ENCODE data around the gene SLC26A2. TPM values are rescaled to one million over a fixed set of nuclear protein-coding genes. Genes with fewer than 3 reads are reported as not detected.

SLC26A2 gene
- total RNA-seq, 2 experiments from 2014 or later: 2.1 to 2.8 TPM

- ChIA-PET CTCF (ENCODE audit: unreplicated experiment) (no interaction called here), POLR2A (no interaction called here)
- no peaks in the 10 kb centered on the region for H4K20me1 ChIP-seq (ENCODE audit: insufficient read depth, low read length)
- no peaks in the 10 kb centered on the region for H3K9me2 ChIP-seq (ENCODE audit: insufficient read depth, low read length)
- H3K36me3 ChIP-seq (ENCODE audit: insufficient read depth, low read length): no peaks in the 10 kb centered on the region
- no peaks in the 10 kb centered on the region for H3K9me3 ChIP-seq (ENCODE audit: low read length)
- BruUV-seq (replicated peaks): no TSS peak
- no peak overlapping the region for H3K27ac ChIP-seq (ENCODE audit: low read depth, low read length, poor library complexity, severe bottlenecking)
- no peak for TF ChIP-seq EZH2phosphoT487 (IDR thresholded peaks at IDR 0.05; ENCODE audit: borderline replicate concordance, low read depth, low read length)
- no peak for TF ChIP-seq CTCF (conservative IDR thresholded peaks at IDR 0.05; ENCODE audit: low read length)
- H3K4me1 ChIP-seq (ENCODE audit: insufficient read depth, low read length, poor library complexity, severe bottlenecking): peaks cover 7% of the 10 kb centered on the region
- H2AFZ ChIP-seq (ENCODE audit: low read length): no peak overlapping the region
- intact Hi-C loops (cut with micrococcal nuclease; ENCODE audit: unreplicated experiment): no loop called here
- H3K4me3 ChIP-seq (ENCODE audit: low read depth, low read length, poor library complexity, severe bottlenecking): no peak overlapping the region
- H3K79me2 ChIP-seq (ENCODE audit: insufficient read depth, low read depth, low read length): no peaks in the 10 kb centered on the region
- H3K4me2 ChIP-seq (ENCODE audit: low read length): no peak overlapping the region
- DNase-seq (ENCODE audit: low spot score): no peak
Observed at GRCh38 chr5:149915392-149916260, 44.9 kb upstream of the SLC26A2 start.

GRCh38 chr5:149916334-149917072, 44.1 kb upstream of the SLC26A2 start:
- H3K9me2 ChIP-seq (ENCODE audit: insufficient read depth, low read length): no peaks in the 10 kb centered on the region
- DNase-seq (ENCODE audit: low spot score): no peak
- TF ChIP-seq CTCF (conservative IDR thresholded peaks at IDR 0.05; ENCODE audit: low read length) (no peak), EZH2phosphoT487 (IDR thresholded peaks at IDR 0.05; ENCODE audit: borderline replicate concordance, low read depth, low read length) (no peak)
- H3K4me2 ChIP-seq (ENCODE audit: low read length): no peak overlapping the region
- intact Hi-C loops (cut with micrococcal nuclease; ENCODE audit: unreplicated experiment): no loop called here
- BruUV-seq (replicated peaks): no TSS peak
- peaks cover 7% of the 10 kb centered on the region for H3K4me1 ChIP-seq (ENCODE audit: insufficient read depth, low read length, poor library complexity, severe bottlenecking)
- no peaks in the 10 kb centered on the region for H3K9me3 ChIP-seq (ENCODE audit: low read length)
- POLR2A ChIA-PET: no interaction called here
- no peak overlapping the region for H3K27ac ChIP-seq (ENCODE audit: low read depth, low read length, poor library complexity, severe bottlenecking)
- no peaks in the 10 kb centered on the region for H3K79me2 ChIP-seq (ENCODE audit: insufficient read depth, low read depth, low read length)
- CTCF ChIA-PET (ENCODE audit: unreplicated experiment): no interaction called here
- H3K4me3 ChIP-seq (ENCODE audit: low read depth, low read length, poor library complexity, severe bottlenecking): no peak overlapping the region
- no peaks in the 10 kb centered on the region for H4K20me1 ChIP-seq (ENCODE audit: insufficient read depth, low read length)
- no peaks in the 10 kb centered on the region for H3K36me3 ChIP-seq (ENCODE audit: insufficient read depth, low read length)
- H2AFZ ChIP-seq (ENCODE audit: low read length): no peak overlapping the region
